Measurements from ENCODE around the gene TVP23A.
A peak's percentile ranks its signal among the peaks of the same experiment; 100 is the strongest.
"Not testable (repeated sequence)": the region's sequence is repeated elsewhere in the genome, so short reads cannot be mapped to it uniquely, and the experiment has no call there.

The TVP23A gene

GRCh38 chr16:10835281-10835931, 16.8 kb upstream of the TVP23A start:
- no peak for DNase-seq (ENCODE audit: low read depth, low spot score)

- no peak for DNase-seq (ENCODE audit: low read depth, low spot score)
Measured at GRCh38 chr16:10834766-10835165, 16.2 kb upstream of the TVP23A start.

DNA sequence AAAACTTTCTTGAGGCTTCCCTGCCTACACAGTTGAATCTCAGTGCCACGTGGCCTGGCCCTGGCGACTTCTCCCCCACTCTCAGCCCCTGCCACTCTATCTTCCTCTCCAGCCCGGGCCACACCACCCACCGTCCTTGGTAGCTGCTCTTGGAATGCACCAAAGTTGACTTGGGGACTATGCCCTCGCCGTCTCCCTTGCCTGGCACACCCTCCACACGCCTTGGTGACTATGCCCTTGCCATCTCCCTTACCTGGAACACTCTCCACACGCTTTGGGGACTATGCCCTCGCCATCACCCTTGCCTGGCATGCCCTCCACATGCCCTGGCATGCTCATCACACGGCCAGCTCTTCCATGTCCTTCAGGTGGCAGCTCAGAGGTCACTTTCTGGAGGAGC, 15.5 kb upstream of the TVP23A start:
- no peak for DNase-seq (ENCODE audit: low read depth, low spot score)

- no peak for DNase-seq (ENCODE audit: low read depth, low spot score)
Measured at GRCh38 chr16:10833271-10833670, 14.7 kb upstream of the TVP23A start.

GRCh38 chr16:10831894-10832886, 13.6 kb upstream of the TVP23A start:
- no peak for DNase-seq (ENCODE audit: low read depth, low spot score)

GRCh38 chr16:10830240-10830639, 11.6 kb upstream of the TVP23A start:
- not testable (repeated sequence) for DNase-seq (ENCODE audit: low read depth, low spot score)

GRCh38 chr16:10829390-10830098, 10.9 kb upstream of the TVP23A start:
- not testable (repeated sequence) for DNase-seq (ENCODE audit: low read depth, low spot score)

- DNase-seq (ENCODE audit: low read depth, low spot score), result peak; percentile 98
Measured at GRCh38 chr16:10828851-10829366, 10.3 kb upstream of the TVP23A start.

DNA sequence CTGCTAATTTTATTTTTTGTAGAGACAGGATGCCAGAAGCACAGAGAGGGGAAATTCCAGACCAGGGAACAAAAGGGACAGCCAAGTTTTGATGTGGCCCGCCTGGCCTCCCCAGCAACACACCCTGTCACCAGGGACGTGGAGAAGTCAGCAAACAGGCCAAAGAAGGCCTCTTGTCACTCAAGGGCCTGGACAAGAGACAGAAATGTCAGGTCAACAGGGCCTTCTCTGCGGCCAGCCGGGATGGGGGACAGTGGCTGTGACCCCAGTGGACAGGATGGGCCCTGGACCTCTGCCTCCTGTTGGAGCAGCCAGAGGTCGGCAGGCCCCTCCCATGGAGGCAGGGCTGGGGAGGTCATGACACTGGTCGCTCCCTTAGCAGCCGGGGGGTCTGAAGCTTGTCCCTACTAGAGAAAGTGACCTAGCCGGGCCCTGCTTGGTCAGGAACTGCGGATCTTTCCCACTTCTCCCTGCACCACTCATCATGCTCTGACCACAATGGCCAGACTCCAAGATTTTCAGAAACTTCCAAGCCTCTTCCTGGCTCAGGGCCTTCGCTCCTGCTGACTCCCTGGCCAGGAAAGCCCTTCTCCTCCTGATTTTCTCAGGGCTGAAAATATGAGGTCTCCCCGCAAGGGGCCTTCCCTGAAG, 9.2 kb upstream of the TVP23A start:
- DNase-seq (ENCODE audit: low read depth, low spot score), result peak; percentile 97

DNA sequence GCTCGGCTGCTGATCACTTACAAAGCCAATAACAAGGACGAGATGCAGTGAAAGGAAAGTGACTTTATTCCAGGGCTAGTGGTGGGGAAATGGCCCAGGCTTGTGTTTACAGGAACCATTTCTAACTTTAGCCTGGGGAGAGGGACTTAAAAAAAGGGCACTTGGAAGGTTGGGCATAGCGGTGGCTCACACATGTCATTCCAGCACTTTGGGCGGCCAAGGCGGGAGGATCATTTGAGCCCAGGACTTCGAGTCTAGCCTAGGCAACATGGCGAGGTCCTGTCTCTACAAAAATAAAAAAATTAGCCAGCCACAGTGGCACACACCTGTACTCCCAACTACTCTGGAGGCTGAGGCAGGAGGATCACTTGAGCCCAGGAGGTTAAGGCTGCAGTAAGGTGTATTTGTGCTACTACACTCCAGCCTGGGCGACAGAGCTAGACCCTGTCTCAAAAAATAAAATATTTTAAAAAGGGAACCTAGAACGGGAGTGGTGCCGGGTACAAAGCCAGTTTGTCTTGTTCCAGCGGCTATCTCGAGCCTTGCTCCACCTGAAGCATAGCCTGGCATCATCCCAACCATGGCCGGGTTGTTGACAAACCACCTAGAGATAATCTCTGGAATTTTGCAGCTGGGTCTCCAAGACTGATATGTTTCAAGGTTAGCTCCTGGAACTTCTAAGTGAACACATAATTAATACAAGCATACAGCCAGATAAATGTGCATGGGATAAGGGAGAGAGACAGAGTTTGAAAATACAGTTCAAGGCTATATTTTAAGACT, 5.7 kb upstream of the TVP23A start:
- DNase-seq (ENCODE audit: low read depth, low spot score), result no peak

- DNase-seq (ENCODE audit: low read depth, low spot score), result no peak
Measured at GRCh38 chr16:10822702-10823101, 4.1 kb upstream of the TVP23A start.

DNA sequence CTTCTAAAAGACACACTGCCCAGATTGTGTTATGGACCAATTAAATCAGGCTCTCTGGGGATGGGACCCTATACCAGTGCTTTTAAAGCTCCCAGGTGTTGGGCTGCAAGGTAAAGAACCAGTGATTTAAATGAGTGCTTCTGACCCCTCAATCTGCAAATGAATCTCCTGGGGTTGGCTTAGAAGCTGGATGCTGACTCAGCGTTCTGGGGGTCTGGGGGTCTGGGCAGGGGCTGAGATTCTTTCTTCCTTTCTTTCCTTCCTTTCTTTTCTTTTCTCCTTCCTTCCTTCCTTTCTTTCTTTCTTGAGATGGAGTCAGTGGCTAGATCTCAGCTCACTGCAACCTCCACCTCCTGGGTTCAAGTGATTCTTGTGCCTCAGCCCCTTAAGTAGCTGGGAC, 2.0 kb upstream of the TVP23A start:
- DNase-seq (ENCODE audit: low read depth, low spot score), result no peak

DNA sequence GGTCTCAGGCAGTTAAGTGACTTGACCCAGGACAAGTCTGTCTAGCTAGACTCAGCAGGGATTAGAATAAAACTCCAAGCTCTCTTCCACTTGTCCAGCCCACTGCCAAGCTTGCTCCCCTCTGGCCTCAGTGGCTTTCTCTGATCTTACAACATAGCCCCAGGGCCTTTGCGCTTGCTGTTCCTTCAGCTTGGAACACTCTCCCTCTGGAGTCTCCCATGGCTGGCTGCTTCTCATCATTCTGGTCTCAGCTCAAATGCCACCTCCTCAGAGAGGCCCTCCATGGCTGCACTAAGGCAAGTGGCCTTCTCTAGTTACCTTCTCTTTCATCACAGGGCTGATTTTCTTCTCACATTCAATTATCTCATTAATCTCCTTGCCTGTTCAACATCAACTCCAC, 1.1 kb downstream of the TVP23A start:
- no peak for DNase-seq (ENCODE audit: low read depth, low spot score)

GRCh38 chr16:10813099-10813455, 5.5 kb downstream of the TVP23A start:
- DNase-seq (ENCODE audit: low read depth, low spot score), result no peak

DNA sequence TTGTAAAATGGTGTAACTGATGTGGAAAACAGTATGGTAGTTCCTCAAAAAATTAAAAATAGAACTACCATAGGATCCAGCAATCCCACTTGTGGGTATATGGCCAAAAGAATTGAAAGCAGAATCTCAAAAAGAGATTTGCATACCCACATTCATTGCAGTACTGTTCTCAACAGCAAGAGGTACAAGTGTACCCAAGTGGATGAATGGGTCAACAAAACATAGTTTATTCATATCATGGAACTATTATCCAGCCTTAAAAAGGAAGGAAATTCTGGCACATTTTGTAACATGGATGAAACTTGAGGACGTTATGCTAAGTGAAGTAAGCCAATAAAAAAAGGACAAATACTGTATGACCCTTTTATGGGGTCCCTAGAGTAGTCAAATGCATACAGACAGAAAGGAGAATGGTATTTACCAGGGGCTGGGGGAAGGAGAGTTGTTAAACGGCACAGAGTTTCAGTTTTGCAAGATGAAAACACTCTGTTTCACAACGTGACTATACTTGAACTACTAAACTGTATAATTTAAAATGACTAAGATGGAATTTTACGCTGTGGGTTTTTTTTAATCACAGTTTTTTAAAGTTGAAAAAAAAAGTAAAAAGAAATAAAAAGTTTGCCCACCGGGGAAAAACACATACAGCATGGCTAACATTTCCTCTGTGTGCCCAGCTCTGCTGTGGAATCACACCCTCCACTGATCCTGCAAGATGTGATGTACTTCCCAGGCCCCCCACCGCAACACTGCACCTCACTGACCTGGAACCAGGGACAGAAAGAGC, 6.1 kb downstream of the TVP23A start:
- DNase-seq (ENCODE audit: low read depth, low spot score), result no peak

- DNase-seq (ENCODE audit: low read depth, low spot score), result no peak
Measured at GRCh38 chr16:10809706-10810105, 8.9 kb downstream of the TVP23A start.

- no peak for DNase-seq (ENCODE audit: low read depth, low spot score)
Measured at GRCh38 chr16:10808850-10809249, 9.7 kb downstream of the TVP23A start.

GRCh38 chr16:10808218-10808617, 10.4 kb downstream of the TVP23A start:
- DNase-seq (ENCODE audit: low read depth, low spot score), result no peak

DNA sequence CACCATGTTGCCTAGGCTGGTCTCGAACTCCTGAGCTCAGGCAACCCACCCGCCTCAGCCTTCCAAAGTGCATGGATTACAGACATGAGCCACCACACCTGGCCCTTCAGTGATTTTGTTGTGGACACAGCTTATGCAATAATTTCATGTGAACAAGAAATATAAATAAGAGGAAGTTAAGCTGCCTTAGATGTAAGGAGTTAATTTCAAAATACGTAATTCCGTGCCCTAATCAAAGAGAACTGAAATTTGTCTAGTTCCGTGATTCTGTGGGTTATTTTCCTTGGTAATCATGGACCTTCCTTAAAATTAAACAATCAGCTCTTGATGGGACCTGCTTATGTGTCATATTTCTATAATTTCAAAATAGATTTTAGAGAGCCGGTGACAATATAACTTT, 11.9 kb downstream of the TVP23A start:
- DNase-seq (ENCODE audit: low read depth, low spot score), result no peak

DNA sequence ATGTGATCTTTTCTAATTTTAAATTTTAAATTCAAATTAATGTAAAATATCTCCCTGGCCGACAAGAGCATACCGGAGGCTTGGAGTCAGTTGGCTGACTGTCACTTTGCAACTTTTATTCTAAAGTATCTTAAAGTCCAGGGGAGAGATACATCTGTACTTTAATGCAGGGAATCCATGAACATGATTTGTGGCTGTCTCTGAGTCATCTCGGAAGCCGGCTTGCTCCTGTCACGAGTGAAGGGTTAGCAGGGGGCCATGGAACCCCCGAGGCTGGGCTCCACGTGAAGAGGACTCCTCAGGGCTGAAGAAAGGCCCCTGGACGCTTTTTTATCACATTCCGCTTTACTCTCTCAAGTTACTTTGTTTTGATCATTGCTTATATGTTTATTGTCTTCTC, 13.3 kb downstream of the TVP23A start:
- no peak for DNase-seq (ENCODE audit: low read depth, low spot score)
